ENCODE data around the gene CD44.

The CD44 gene

DNA sequence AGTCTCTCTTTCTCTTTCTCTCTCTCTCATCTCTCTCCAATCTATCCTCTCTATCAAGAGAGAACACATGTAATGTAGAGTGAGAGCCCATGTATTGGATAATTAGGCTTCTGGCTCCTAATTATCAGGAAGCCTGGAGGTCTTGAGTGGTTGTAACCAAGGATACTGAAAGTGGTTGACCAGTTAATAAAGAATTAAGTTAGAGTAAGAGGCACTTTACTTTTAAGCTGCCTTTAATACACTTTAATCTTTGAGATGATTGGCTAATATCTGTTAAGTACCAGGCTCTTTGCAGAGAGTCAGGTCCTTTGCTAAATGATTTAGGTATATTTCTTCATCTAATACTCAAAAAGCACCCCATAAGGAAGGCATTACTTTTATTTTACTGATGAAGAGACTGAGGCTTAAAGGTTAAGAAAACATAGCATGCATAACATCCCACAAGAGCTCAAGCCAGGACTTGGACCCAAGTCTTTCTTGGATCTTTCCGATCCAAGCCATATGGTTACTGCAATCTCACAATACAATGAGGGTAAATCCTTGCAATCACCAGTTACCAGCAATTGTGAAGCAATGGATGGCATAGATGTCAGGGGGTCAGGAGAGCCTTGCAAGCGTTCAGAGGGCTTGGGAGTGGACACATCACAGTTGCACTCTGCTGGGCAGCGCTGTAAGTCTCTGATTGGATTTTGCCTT is 22.1 kb downstream of the CD44 start:
- no peak for DNase-seq

- no peak for DNase-seq
Observed at GRCh38 chr11:35162745-35163144, 23.8 kb downstream of the CD44 start.

DNA sequence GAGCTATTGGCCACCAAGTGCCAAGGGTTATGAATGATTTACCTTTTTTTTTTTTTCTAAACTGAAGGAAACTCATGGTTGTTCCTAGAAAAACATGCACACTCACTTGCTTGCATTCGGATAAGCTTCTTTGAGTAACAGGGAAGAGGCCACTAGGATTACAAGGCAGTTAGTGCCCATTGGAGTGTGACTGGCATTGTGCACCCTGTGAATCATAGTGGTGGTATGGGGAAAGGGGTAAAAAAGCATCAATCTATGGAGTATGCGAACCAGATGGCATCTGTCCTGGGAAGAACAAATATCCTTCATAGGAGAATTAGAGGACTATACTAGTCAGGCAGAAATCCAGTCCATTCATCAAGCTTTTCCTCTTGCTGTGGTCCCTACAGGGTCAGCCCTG is 24.2 kb downstream of the CD44 start:
- no peak for DNase-seq

DNA sequence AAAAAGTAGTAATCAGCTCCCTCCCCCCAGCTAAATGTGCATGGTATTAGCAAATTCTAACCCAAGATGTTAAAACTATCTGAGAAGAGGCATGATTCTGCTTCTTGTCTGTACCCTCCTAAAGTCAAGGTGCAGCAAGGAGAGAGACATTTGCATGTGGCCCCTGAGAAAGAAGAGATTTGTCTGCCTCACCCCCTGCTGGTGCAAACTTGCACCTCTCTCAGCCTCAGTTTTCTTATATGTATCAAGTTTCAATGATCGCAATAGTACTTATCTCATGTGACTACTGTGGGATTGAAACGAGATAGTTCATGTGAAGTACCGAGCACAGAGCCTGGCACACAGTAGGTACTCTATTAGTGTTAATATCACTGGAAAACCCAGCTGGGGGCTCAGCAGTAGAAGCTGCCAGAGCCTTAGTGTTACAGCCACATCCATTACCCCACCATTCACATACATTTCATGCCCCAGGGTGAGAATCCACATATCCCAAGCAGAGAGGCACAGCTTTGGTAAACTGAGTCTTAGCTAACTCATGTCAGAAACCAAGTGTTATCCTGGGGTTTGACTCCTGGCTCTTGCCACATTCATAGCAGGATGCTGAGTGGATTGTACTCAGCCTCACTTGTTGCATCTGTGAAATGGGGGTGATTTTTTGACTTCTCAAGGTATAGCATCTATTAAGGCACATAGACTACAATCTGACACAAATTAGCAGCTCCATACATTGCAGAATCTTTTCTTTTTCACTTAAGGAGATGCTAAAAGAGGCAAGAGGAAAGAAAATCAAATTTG is 24.9 kb downstream of the CD44 start:
- DNase-seq = no peak

- no peak for DNase-seq
Observed at GRCh38 chr11:35165030-35165422, 26.1 kb downstream of the CD44 start.

- DNase-seq = no peak
Observed at GRCh38 chr11:35165423-35166368, 26.7 kb downstream of the CD44 start.

DNA sequence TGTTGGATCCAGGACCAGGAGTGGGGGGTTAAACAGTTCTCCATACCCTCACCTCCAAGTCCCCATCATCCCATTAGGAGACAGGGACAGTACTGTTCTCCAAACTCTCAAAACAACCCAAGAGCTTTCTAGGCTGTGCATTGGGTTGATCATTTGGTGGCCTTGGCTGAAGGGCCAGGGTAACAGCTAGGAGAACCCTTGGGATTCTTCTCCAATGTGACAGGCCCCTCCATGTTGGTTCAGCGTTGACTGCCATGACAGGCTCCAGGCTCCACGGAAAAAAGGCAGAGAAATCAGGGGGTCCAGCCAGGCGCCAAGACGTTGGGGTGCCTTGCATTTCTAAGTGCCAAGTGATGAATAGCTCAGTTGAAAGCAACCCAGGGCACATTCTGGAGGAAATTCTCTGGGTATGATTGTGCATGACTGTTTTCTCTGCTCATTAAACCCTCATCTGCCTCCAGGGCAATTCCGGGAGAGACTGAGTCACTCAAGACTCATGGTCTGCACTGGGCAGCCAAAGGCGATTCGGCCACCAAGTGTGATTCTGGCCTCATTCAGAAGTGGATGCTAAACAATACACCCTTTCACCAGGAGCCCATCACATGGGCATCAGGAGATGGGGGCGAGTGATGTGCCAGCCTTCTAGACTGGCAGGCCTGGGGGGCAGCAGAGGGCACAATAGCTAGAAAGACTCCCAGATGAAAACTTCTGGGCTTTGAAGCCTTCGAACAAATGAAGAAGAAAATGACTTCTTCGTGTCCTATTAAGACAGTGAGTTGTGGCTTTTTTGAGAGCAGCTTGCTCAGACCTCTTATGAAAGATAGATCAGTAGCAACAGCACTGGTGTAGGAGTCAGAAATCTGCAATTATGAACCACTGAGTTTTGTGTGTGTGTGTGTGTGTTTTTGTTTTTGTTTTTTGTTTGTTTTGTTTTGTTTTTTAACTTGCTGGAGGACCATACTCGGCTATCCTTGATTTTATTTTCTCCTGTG is 27.7 kb downstream of the CD44 start:
- no peak for DNase-seq

- DNase-seq = no peak
Observed at GRCh38 chr11:35167426-35167954, 28.5 kb downstream of the CD44 start.

GRCh38 chr11:35168671-35169070 is 29.7 kb downstream of the CD44 start:
- DNase-seq = no peak

- DNase-seq = no peak
Observed at GRCh38 chr11:35169112-35169511, 30.1 kb downstream of the CD44 start.

DNA sequence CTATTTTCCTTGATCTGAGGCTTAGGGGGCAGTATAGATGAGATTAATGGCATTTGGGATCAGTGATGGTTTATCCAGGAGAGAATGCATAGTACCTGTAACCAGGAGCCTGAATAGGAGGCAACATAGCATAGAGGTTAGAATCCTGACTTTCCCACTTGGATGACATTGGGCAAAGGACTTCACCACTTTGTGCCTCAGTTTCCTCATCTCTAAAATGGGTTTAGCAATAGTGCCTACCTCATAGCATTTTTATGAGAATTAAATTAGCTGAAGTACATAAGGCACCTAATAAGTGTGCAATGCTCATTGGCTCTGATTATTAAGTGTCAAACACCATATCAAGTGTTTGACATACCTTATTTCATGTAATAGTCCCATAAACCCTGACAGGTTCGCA is 30.8 kb downstream of the CD44 start:
- DNase-seq = no peak

GRCh38 chr11:35170503-35170902 is 31.5 kb downstream of the CD44 start:
- no peak for DNase-seq

GRCh38 chr11:35171226-35171625 is 32.3 kb downstream of the CD44 start:
- DNase-seq = no peak

- DNase-seq = no peak
Observed at GRCh38 chr11:35173011-35173511, 34.1 kb downstream of the CD44 start.

- no peak for DNase-seq
Observed at GRCh38 chr11:35173616-35174566, 34.9 kb downstream of the CD44 start.

DNA sequence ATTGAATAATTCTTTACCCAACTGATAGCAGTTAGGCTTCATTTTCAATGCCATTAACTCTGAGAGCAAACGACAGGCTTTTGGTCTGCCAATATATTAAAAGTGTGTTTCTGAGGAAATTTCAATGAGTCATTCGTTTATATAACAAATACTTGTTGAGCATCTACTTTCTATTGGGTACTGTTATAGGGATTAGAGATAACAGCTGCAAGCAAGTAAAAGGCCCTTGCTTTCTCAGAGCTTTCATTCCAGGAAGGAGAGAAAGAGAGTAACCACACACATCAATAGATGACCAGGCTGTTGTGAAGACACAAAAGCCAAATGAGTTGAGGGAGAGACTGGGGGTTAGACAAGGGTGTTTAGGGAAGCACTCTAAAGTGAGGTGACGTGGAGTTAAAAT is 35.7 kb downstream of the CD44 start:
- no peak for DNase-seq

DNA sequence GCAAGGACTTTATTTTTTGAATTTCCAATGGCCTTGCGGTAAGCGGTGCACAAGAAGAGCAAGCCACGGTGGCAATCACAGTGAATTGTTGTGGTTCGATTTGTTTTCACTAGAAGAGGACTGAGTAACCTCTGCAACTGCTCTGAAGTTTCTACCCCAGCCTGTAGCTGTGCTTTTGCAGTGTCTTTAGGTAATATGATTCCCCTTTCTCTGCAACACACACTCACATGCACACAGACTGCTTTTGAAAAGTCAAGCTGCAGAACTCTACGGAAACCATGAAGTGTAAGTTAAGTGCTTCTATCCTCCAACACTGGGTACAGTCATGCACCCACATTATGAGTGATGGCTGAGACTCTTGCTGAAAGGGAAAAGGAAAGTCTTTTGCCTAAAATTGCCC is 38.4 kb downstream of the CD44 start:
- no peak for DNase-seq

- DNase-seq = no peak
Observed at GRCh38 chr11:35178067-35178805, 39.3 kb downstream of the CD44 start.

- no peak for DNase-seq
Observed at GRCh38 chr11:35178873-35179272, 39.9 kb downstream of the CD44 start.

All from eye (tissue), 1 donor.